GM12878 (cell line): Measurements from ENCODE around the gene ADCY5. TPM values are rescaled to one million over a fixed set of nuclear protein-coding genes. Genes with fewer than 3 reads are reported as not detected.

Experiments
- ATAC-seq: fragments of 200-7000 bp; cut with Tn5 transposase; 3 replicates; pipeline ENCODE4 v1.9.1; 2020; ENCODE audit warnings: mild to moderate bottlenecking, moderate library complexity
- BruUV-seq: library from RNA; stranded (reverse); fragments of 400-500 nt; replicated peaks from 2 replicates; lab custom pipeline; 2021; lab: Mats Ljungman, UMichigan
- CTCF ChIA-PET: fragments of 300-600 bp; sonication (Branson Sonifier 250); formaldehyde crosslinking; extraction: SDS; loops from one replicate; lab custom pipeline; 2021; ENCODE audit warnings: inconsistent platforms; lab: Yijun Ruan, JAX
- POLR2A ChIA-PET: fragments of 350-600 bp; formaldehyde crosslinking; extraction: SDS; loops from one replicate; lab custom pipeline; 2021; ENCODE audit warnings: inconsistent platforms; lab: Charles Lee
- RAD21 ChIA-PET: fragments of 300-600 bp; sonication (Branson Sonifier 250); formaldehyde crosslinking; loops from one replicate; lab custom pipeline; 2023; ENCODE audit warnings: antibody characterized with exemption; ENCODE audit not compliant: unreplicated experiment; lab: Charles Lee
- SMC1A ChIA-PET: fragments of 300-600 bp; sonication (Branson Sonifier 250); formaldehyde crosslinking; loops from one replicate; lab custom pipeline; 2023; ENCODE audit not compliant: unreplicated experiment, uncharacterized antibody; lab: Charles Lee
- DNase-seq: peaks from one replicate; pipeline ENCODE4 v3.0.0-alpha.2; 2011; ENCODE audit warnings: low read depth, low spot score
- FAIRE-seq: peaks from 3 replicates; lab custom pipeline; 2011; peaks lifted over from hg19 to GRCh38; lab: Jason Lieb, UNC
- H2AFZ ChIP-seq: 2 replicates; pipeline ENCODE4 v1.6.0; 2011; ENCODE audit warnings: low read depth, low read length, control low read depth; ENCODE audit not compliant: control insufficient read depth
- H3K27ac ChIP-seq: 2 replicates; pipeline ENCODE4 v1.5.1; 2011; ENCODE audit warnings: control low read depth; ENCODE audit not compliant: control insufficient read depth, insufficient read depth
- H3K27me3 ChIP-seq, 2 experiments: replicated peaks in 1 of 2; 2 replicates each; pipeline versions ENCODE4 v1.6.0 to v1.6.1; 2011; ENCODE audit warnings: low read length in 1 of 2; ENCODE audit not compliant: control insufficient read depth in 2 of 2, insufficient read depth in 2 of 2
- H3K36me3 ChIP-seq, 2 experiments: 2 replicates each; pipeline ENCODE4 v1.5.1; 2011; ENCODE audit warnings: low read length in 1 of 2; ENCODE audit not compliant: control insufficient read depth in 2 of 2, insufficient read depth in 2 of 2
- H3K4me1 ChIP-seq: 2 replicates; pipeline ENCODE4 v1.6.1; 2011; ENCODE audit warnings: mild to moderate bottlenecking, low read length, moderate library complexity, mixed read lengths; ENCODE audit not compliant: control insufficient read depth, insufficient read depth
- H3K4me2 ChIP-seq: 2 replicates; pipeline ENCODE4 v1.6.0; 2011; ENCODE audit warnings: control low read depth; ENCODE audit not compliant: control insufficient read depth, insufficient read depth
- H3K4me3 ChIP-seq: fragments of 200-600 bp; sonication (generic); 2 replicates; pipeline ENCODE4 v1.5.1; 2016
- H3K79me2 ChIP-seq: 2 replicates; pipeline ENCODE4 v1.6.0; 2011; ENCODE audit warnings: low read length; ENCODE audit not compliant: control insufficient read depth, insufficient read depth
- H3K9ac ChIP-seq: 2 replicates; pipeline ENCODE4 v1.8.0; 2011; ENCODE audit warnings: low read length, control low read depth, mixed read lengths; ENCODE audit not compliant: control insufficient read depth, insufficient read depth
- H3K9me3 ChIP-seq: replicated peaks from 3 replicates; pipeline ENCODE4 v1.5.1; 2011; ENCODE audit warnings: mild to moderate bottlenecking, low read length; ENCODE audit not compliant: control insufficient read depth, insufficient read depth
- H4K20me1 ChIP-seq: 2 replicates; pipeline ENCODE4 v1.6.0; 2011; ENCODE audit not compliant: control insufficient read depth, insufficient read depth
- HCFC1 ChIP-seq: fragments of 150-350 bp; IDR thresholded peaks from 2 replicates; pipeline ENCODE4 v1.6.1; 2014; ENCODE audit warnings: low read length
- KDM1A ChIP-seq: fragments of 200-600 bp; sonication (generic); IDR thresholded peaks from 2 replicates; pipeline ENCODE4 v1.6.1; 2016; ENCODE audit warnings: borderline replicate concordance
- NR2C1 ChIP-seq: fragments of 450-650 bp; IDR thresholded peaks from 2 replicates; pipeline ENCODE4 v1.6.1; 2017; ENCODE audit warnings: antibody characterized with exemption, mild to moderate bottlenecking, moderate library complexity
- RAD21 ChIP-seq: IDR thresholded peaks from 2 replicates; pipeline ENCODE4 v1.6.1; 2011; ENCODE audit warnings: mild to moderate bottlenecking, low read depth, low read length, moderate library complexity; ENCODE audit not compliant: insufficient read depth
- RELB ChIP-seq: fragments of 450-650 bp; IDR thresholded peaks from 2 replicates; pipeline ENCODE4 v1.6.1; 2017; ENCODE audit warnings: low read depth, mild to moderate bottlenecking, moderate library complexity
- WGBS: methylation state at CpG from one replicate; pipeline ENCODE4 v1.1.6; 2016; ENCODE audit warnings: low lambda C conversion rate; ENCODE audit not compliant: insufficient replicate concordance, insufficient coverage; ENCODE audit errors: missing lambda C conversion rate; 5-methylcytosine and 5-hydroxymethylcytosine counted together
- in situ Hi-C: fragments of 300-500 bp; cut with MboI; formaldehyde crosslinking; loops from 9 replicates; pipeline ENCODE4 v1.14.3; 2018; ENCODE audit warnings: mixed read lengths
- intact Hi-C: fragments of 100-400 bp; cut with micrococcal nuclease; formaldehyde crosslinking; loops from one replicate; pipeline ENCODE4 v1.14.2; 2022; ENCODE audit not compliant: unreplicated experiment
- polyA plus RNA-seq, 11 experiments: library from polyadenylated mRNA; depleted of rRNA in 4 of 11; unstranded in 6 of 11; stranded (reverse) in 5 of 11; fragments of >200 nt; fragmentation: Nextera tagmentation in 4 of 11; fragmentation: Illumina TruSeq in 1 of 11; extraction: Ambion mirVana in 4 of 11; extraction: Trizol in 1 of 11; gene quantifications; 1 replicate in 1 of 11; 2 replicates in 10 of 11; pipeline versions ENCODE4 v1.2.1 to v1.2.3, GENCODE V29; 2011 to 2016; ENCODE audit warnings: inconsistent platforms in 2 of 11, missing spikeins in 2 of 11, low read depth in 1 of 11
- total RNA-seq, 4 experiments: library from RNA; depleted of rRNA in 3 of 4; stranded (reverse); fragments of >200 nt in 3 of 4; fragmentation: Illumina TruSeq in 1 of 4; extraction: Trizol in 1 of 4; gene quantifications; 2 replicates each; pipeline versions ENCODE4 v1.2.1 to v1.2.3, GENCODE V29; 2013 to 2021

Gene ADCY5
- total and polyA plus RNA-seq, 10 of the 15 experiments (the other 5 are each of a cell fraction or from before 2014, with no cell fraction given): under 0.01 to 0.24 (median 0.02) TPM; not detected in 4

GRCh38 chr3:123270818-123271217 is 178.1 kb downstream of the ADCY5 start (continued):
- TF ChIP-seq KDM1A (no peak), RELB (no peak), HCFC1 (no peak)

GRCh38 chr3:123267821-123268220 is 181.1 kb downstream of the ADCY5 start:
- FAIRE-seq (no peak), DNase-seq (no peak)
- in situ Hi-C loops: no loop called here
- H3K36me3 ChIP-seq: no peaks in the 10 kb centered on the region; a peak in 1 of 4 replicates
- 95% methylated on average over 2 of the region's 2 CpGs for WGBS
- BruUV-seq: no TSS peak
- H3K4me1 ChIP-seq: no peaks in the 10 kb centered on the region
- no peaks in the 10 kb centered on the region for H3K27me3 ChIP-seq
- intact Hi-C loops: no loop called here
- TF ChIP-seq RAD21 (0 out of 2 replicates have a peak, but pooled peaks have one; percentile 3), NR2C1 (no peak)
- TF ChIP-seq, all 136 proteins: peak for 1
- H3K27ac ChIP-seq: no peak overlapping the region
- H3K4me2 ChIP-seq: no peak overlapping the region
- CTCF ChIA-PET: no interaction called here
- no peak overlapping the region for H3K9ac ChIP-seq
- ATAC-seq: no peak
- no peaks in the 10 kb centered on the region for H3K79me2 ChIP-seq
- H4K20me1 ChIP-seq: no peaks in the 10 kb centered on the region
- no peak overlapping the region for H3K4me3 ChIP-seq
- no peaks in the 10 kb centered on the region; the same call in 2 of the 3 replicates for H3K9me3 ChIP-seq
- POLR2A ChIA-PET: no interaction called here
- H2AFZ ChIP-seq: no peak overlapping the region
- RAD21 ChIA-PET: no interaction called here
- SMC1A ChIA-PET: no interaction called here
